HG03565 (cell line): Measurements from ENCODE around the gene URB1.
"Not testable (repeated sequence)": the region's sequence is repeated elsewhere in the genome, so short reads cannot be mapped to it uniquely, and the experiment has no call there.

Experiments used
- ATAC-seq: cut with Tn5 transposase; IDR thresholded peaks from one replicate; pipeline ENCODE4 v1.9.1; 2021; ENCODE audit warnings: mild to moderate bottlenecking, moderate library complexity; ENCODE audit not compliant: unreplicated experiment

Gene URB1

GRCh38 chr21:32298658-32299081 is 94.1 kb downstream of the URB1 start, which contains the start of gene MRAP:
Gene MRAP, plus strand, starts transcription at chr21:32298855. Its CDS starts 117 bp downstream, at chr21:32298972.
- ATAC-seq: no peak

- ATAC-seq: no peak
Observed at GRCh38 chr21:32298148-32298559, 94.7 kb downstream of the URB1 start.

- no peak for ATAC-seq
Observed at GRCh38 chr21:32297449-32297848, 95.4 kb downstream of the URB1 start.

GRCh38 chr21:32285476-32285875 is 107.3 kb downstream of the URB1 start:
- ATAC-seq: no peak

- ATAC-seq: no peak
Observed at GRCh38 chr21:32282992-32283391, 109.8 kb downstream of the URB1 start.

- ATAC-seq: no peak
Observed at GRCh38 chr21:32281531-32281930, 111.3 kb downstream of the URB1 start.

GRCh38 chr21:32279377-32279680 is 113.5 kb downstream of the URB1 start:
- no peak for ATAC-seq

- peak; percentile 88 for ATAC-seq
Observed at GRCh38 chr21:32278518-32279376, 114.1 kb downstream of the URB1 start, which contains the start of gene MIS18A. Gene MIS18A, minus strand, starts transcription at chr21:32279049. Its CDS starts 35 bp downstream, at chr21:32279014.

- ATAC-seq: no peak
Observed at GRCh38 chr21:32278103-32278502, 114.7 kb downstream of the URB1 start.

GRCh38 chr21:32276671-32277070 is 116.1 kb downstream of the URB1 start:
- ATAC-seq: no peak

GRCh38 chr21:32270748-32271147 is 122.1 kb downstream of the URB1 start:
- ATAC-seq: no peak

- not testable (repeated sequence) for ATAC-seq
Observed at GRCh38 chr21:32265321-32265720, 127.5 kb downstream of the URB1 start.

GRCh38 chr21:32261929-32262328 is 130.9 kb downstream of the URB1 start:
- no peak for ATAC-seq
